C4-2B (cell line): ENCODE results near the gene PLEKHA4.
"Not testable (repeated sequence)": the region's sequence is repeated elsewhere in the genome, so short reads cannot be mapped to it uniquely, and the experiment has no call there.

Source experiments
- H3K27ac ChIP-seq: fragments of 450-650 bp; 2 replicates; pipeline ENCODE4 v1.5.1; 2017
- CTCF ChIP-seq: fragments of 450-650 bp; conservative IDR thresholded peaks from 2 replicates; pipeline ENCODE4 v1.5.1; 2017; ENCODE audit warnings: mild to moderate bottlenecking
- ZFX ChIP-seq: fragments of 450-650 bp; IDR thresholded peaks from 2 replicates; pipeline ENCODE4 v1.6.1; 2017

PLEKHA4 gene

GRCh38 chr19:48907671-48908070, 39.3 kb upstream of the PLEKHA4 start:
- H3K27ac ChIP-seq: no peak overlapping the region
- no peak for TF ChIP-seq ZFX
- no peak for TF ChIP-seq CTCF

GRCh38 chr19:48906324-48906723, 37.9 kb upstream of the PLEKHA4 start:
- TF ChIP-seq ZFX (no peak), CTCF (no peak)
- H3K27ac ChIP-seq: no peak overlapping the region

GRCh38 chr19:48905664-48906063, 37.2 kb upstream of the PLEKHA4 start:
- H3K27ac ChIP-seq: no peak overlapping the region
- TF ChIP-seq ZFX: no peak
- no peak for TF ChIP-seq CTCF

GRCh38 chr19:48903788-48904187, 35.4 kb upstream of the PLEKHA4 start:
- not testable (repeated sequence) for H3K27ac ChIP-seq

GRCh38 chr19:48902291-48902690, 33.9 kb upstream of the PLEKHA4 start:
- H3K27ac ChIP-seq: not testable (repeated sequence)

- TF ChIP-seq ZFX: no peak
- no peak for TF ChIP-seq CTCF
- peak overlapping the region; percentile 79 for H3K27ac ChIP-seq
Observed at GRCh38 chr19:48900477-48901406, 32.3 kb upstream of the PLEKHA4 start.

GRCh38 chr19:48899781-48900476, 31.5 kb upstream of the PLEKHA4 start, which contains the start of gene NUCB1:
NUCB1 (plus strand) TSS chr19:48900312; CDS start chr19:48900797, 485 bp downstream.
- TF ChIP-seq ZFX (no peak), CTCF (no peak; the same call in 1 of the 2 replicates)
- H3K27ac ChIP-seq: peak within 1 kb of the TSS; percentile 79

GRCh38 chr19:48899386-48899749, 31.0 kb upstream of the PLEKHA4 start:
- H3K27ac ChIP-seq: peak overlapping the region; percentile 79

- no peak for TF ChIP-seq CTCF
- no peak overlapping the region for H3K27ac ChIP-seq
Observed at GRCh38 chr19:48897181-48897580, 28.8 kb upstream of the PLEKHA4 start.
